Measurements from ENCODE around the gene SMYD4. TPM values are rescaled to one million over a fixed set of nuclear protein-coding genes. Genes with fewer than 3 reads are reported as not detected.
"Not testable (repeated sequence)": the region's sequence is repeated elsewhere in the genome, so short reads cannot be mapped to it uniquely, and the experiment has no call there.

The SMYD4 gene
- total RNA-seq, 1 donor: 10.1 TPM

DNA sequence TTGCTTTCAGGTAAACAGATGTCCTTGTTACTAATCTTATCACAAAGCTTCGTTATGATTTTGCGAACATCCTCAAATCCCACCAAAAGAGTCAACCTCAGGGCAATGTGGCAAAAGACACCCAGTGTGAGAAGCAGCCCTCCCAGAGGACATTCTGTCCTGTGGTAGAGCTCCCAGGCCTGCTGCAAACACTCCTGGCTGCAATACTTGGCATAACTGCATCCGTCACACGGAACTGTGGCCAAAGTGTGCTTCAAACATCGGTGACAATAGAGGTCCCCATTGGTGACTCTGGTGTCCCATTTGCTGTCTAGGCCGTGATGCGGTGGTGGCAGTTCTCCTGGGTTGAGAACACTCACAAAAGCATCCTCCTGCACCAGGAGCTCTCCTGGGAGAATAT, 29.5 kb downstream of the SMYD4 start:
- no peak overlapping the region for H2AFZ ChIP-seq (ENCODE audit: low read length)
- H3K27ac ChIP-seq (ENCODE audit: low read depth, low read length): no peak overlapping the region
- no peaks in the 10 kb centered on the region for H3K4me1 ChIP-seq (ENCODE audit: insufficient read depth, low read length)
- no peak overlapping the region for H3K4me2 ChIP-seq (ENCODE audit: insufficient read depth, low read length)
- H3K36me3 ChIP-seq (ENCODE audit: insufficient read depth, low read length): peaks cover 15% of the 10 kb centered on the region
- no peaks in the 10 kb centered on the region for H3K79me2 ChIP-seq (ENCODE audit: insufficient read depth, low read length)
- no peaks in the 10 kb centered on the region for H3K27me3 ChIP-seq (ENCODE audit: insufficient read depth, low read length)
- no peaks in the 10 kb centered on the region for H4K20me1 ChIP-seq (ENCODE audit: insufficient read depth, low read length)
- no peak for DNase-seq (ENCODE audit: insufficient read length, low spot score, missing footprints)
- TF ChIP-seq, protein P1, sequence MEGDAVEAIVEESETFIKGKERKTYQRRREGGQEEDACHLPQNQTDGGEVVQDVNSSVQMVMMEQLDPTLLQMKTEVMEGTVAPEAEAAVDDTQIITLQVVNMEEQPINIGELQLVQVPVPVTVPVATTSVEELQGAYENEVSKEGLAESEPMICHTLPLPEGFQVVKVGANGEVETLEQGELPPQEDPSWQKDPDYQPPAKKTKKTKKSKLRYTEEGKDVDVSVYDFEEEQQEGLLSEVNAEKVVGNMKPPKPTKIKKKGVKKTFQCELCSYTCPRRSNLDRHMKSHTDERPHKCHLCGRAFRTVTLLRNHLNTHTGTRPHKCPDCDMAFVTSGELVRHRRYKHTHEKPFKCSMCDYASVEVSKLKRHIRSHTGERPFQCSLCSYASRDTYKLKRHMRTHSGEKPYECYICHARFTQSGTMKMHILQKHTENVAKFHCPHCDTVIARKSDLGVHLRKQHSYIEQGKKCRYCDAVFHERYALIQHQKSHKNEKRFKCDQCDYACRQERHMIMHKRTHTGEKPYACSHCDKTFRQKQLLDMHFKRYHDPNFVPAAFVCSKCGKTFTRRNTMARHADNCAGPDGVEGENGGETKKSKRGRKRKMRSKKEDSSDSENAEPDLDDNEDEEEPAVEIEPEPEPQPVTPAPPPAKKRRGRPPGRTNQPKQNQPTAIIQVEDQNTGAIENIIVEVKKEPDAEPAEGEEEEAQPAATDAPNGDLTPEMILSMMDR (IDR thresholded peaks at IDR 0.05; ENCODE audit: extremely low read depth, low read depth, low read length): no peak
- no peak overlapping the region for H3K4me3 ChIP-seq (ENCODE audit: insufficient read depth, low read length)
- H3K9me3 ChIP-seq (ENCODE audit: low read depth, low read length): no peaks in the 10 kb centered on the region

DNA sequence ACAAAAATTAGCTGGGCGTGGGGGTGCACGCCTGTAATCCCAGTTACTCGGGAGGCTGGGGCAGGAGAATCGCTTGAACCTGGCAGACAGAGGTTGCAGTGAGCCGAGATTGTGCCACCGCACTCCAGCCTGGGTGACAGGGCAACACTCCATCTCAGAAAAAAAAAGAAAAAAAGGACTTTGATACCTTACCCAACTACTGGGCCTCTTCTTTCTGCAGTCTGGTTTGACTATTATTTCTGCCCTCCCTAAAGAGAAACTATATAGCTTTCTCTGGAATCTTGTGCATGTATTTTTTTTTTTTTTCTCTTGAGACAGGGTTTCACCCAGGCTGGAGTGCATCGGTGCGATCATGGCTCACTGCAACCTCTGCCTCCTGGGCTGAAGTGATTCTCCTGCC, 31.9 kb downstream of the SMYD4 start:
- not testable (repeated sequence) for H3K27ac ChIP-seq (ENCODE audit: low read depth, low read length); H3K4me3 ChIP-seq (ENCODE audit: insufficient read depth, low read length); H2AFZ ChIP-seq (ENCODE audit: low read length); H3K9me3 ChIP-seq (ENCODE audit: low read depth, low read length); H3K27me3 ChIP-seq (ENCODE audit: insufficient read depth, low read length); H3K79me2 ChIP-seq (ENCODE audit: insufficient read depth, low read length); DNase-seq (ENCODE audit: insufficient read length, low spot score, missing footprints); H3K4me2 ChIP-seq (ENCODE audit: insufficient read depth, low read length); H4K20me1 ChIP-seq (ENCODE audit: insufficient read depth, low read length); H3K4me1 ChIP-seq (ENCODE audit: insufficient read depth, low read length)
- H3K36me3 ChIP-seq (ENCODE audit: insufficient read depth, low read length): peaks cover 12% of the 10 kb centered on the region

DNA sequence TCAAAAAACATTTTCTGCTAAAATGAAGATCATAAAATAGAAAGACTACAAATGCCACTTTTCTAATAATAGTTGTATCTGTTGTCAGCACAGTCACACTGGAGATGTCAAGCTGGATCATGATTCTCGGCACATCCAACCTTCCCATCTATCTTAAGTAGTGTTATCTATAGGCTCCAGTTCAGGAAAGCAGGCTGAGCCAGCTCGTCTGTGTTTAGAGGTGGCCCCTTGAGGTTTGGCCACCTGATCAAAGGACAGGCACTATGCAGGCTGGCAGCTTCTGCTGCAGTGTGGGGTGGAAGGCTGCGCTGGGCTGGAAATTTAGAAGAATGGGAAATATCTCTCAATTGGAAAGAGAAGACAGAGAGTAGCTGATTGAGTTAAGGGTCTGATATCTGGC, 32.4 kb downstream of the SMYD4 start:
- TF ChIP-seq, protein P1 (IDR thresholded peaks at IDR 0.05; ENCODE audit: extremely low read depth, low read depth, low read length): no peak
- no peak for DNase-seq (ENCODE audit: insufficient read length, low spot score, missing footprints)
- Histone ChIP-seq H3K4me1 (ENCODE audit: insufficient read depth, low read length) (no peaks in the 10 kb centered on the region), H3K27ac (ENCODE audit: low read depth, low read length) (no peak overlapping the region), H2AFZ (ENCODE audit: low read length) (no peak overlapping the region), H3K9me3 (ENCODE audit: low read depth, low read length) (no peaks in the 10 kb centered on the region), H3K27me3 (ENCODE audit: insufficient read depth, low read length) (no peaks in the 10 kb centered on the region), H3K79me2 (ENCODE audit: insufficient read depth, low read length) (no peaks in the 10 kb centered on the region), H3K4me2 (ENCODE audit: insufficient read depth, low read length) (no peak overlapping the region), H3K36me3 (ENCODE audit: insufficient read depth, low read length) (peaks cover 12% of the 10 kb centered on the region), H3K4me3 (ENCODE audit: insufficient read depth, low read length) (no peak overlapping the region), H4K20me1 (ENCODE audit: insufficient read depth, low read length) (no peaks in the 10 kb centered on the region)

DNA sequence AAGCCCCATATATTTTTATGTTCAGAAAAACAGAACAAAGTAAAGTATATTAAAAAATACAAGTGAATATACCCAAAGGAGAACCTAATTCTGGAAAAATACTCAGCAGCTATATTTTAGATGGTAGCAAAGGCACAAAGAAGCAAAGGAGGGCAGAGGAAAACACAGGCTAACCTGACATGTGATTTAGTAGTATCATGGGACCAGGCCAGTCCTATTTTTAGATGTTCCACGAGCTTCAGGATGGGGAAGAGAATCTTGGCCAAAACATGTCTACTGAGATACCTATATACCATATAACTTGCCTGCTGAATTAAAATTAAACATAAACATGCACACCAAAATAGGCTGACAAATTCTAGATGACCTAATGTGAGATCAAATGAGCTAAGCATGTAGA, 32.9 kb downstream of the SMYD4 start:
- no peak for DNase-seq (ENCODE audit: insufficient read length, low spot score, missing footprints)
- Histone ChIP-seq H3K4me3 (ENCODE audit: insufficient read depth, low read length) (no peak overlapping the region), H3K4me1 (ENCODE audit: insufficient read depth, low read length) (no peaks in the 10 kb centered on the region), H3K9me3 (ENCODE audit: low read depth, low read length) (no peaks in the 10 kb centered on the region), H4K20me1 (ENCODE audit: insufficient read depth, low read length) (no peaks in the 10 kb centered on the region), H3K27me3 (ENCODE audit: insufficient read depth, low read length) (no peaks in the 10 kb centered on the region), H3K4me2 (ENCODE audit: insufficient read depth, low read length) (no peak overlapping the region), H3K79me2 (ENCODE audit: insufficient read depth, low read length) (no peaks in the 10 kb centered on the region), H2AFZ (ENCODE audit: low read length) (no peak overlapping the region), H3K36me3 (ENCODE audit: insufficient read depth, low read length) (peaks cover 12% of the 10 kb centered on the region), H3K27ac (ENCODE audit: low read depth, low read length) (no peak overlapping the region)
- TF ChIP-seq, protein P1 (IDR thresholded peaks at IDR 0.05; ENCODE audit: extremely low read depth, low read depth, low read length): no peak

DNA sequence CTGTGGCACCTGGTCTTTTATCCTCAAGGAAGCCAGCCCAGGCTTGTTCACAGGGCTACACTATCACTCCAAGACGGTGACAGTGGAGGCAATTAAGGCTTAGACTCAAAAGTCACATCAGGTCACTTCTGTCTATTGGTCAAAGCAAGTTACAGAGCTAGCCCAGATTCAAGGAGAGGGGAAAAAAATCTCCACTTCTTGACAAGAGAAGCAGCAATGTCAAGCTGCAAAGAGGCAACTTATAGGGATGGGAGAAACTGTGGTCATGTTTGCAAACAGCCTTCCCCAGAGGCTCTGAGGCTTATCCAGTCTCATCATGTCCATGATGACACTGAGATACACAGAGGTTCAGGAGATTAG, 36.3 kb downstream of the SMYD4 start:
- Histone ChIP-seq H3K27me3 (ENCODE audit: insufficient read depth, low read length) (no peaks in the 10 kb centered on the region), H3K9me3 (ENCODE audit: low read depth, low read length) (no peaks in the 10 kb centered on the region), H3K79me2 (ENCODE audit: insufficient read depth, low read length) (no peaks in the 10 kb centered on the region), H3K4me1 (ENCODE audit: insufficient read depth, low read length) (peaks cover 3% of the 10 kb centered on the region), H3K4me2 (ENCODE audit: insufficient read depth, low read length) (no peak overlapping the region), H3K36me3 (ENCODE audit: insufficient read depth, low read length) (no peaks in the 10 kb centered on the region), H3K4me3 (ENCODE audit: insufficient read depth, low read length) (no peak overlapping the region), H3K27ac (ENCODE audit: low read depth, low read length) (no peak overlapping the region), H4K20me1 (ENCODE audit: insufficient read depth, low read length) (no peaks in the 10 kb centered on the region), H2AFZ (ENCODE audit: low read length) (peak overlapping the region; percentile 46)
- no peak for DNase-seq (ENCODE audit: insufficient read length, low spot score, missing footprints)
- TF ChIP-seq, protein P1 (IDR thresholded peaks at IDR 0.05; ENCODE audit: extremely low read depth, low read depth, low read length): no peak

Data from osteoblast (primary cell).